GM20431 (cell line): ENCODE data around the gene BOLL.
"Not testable (repeated sequence)": the region's sequence is repeated elsewhere in the genome, so short reads cannot be mapped to it uniquely, and the experiment has no call there.

Source experiments
- in situ Hi-C: fragments of 300-500 bp; cut with MseI, MboI; formaldehyde crosslinking; loops from one replicate; pipeline ENCODE4 v1.15.0; 2020; ENCODE audit warnings: low sequenced_read_pairs; ENCODE audit not compliant: unreplicated experiment

BOLL gene

GRCh38 chr2:197784956-197785941 is at the start of gene BOLL:
TSS of gene BOLL (minus strand) at chr2:197785319. CDS start at chr2:197781850, 3,469 bp downstream.
- in situ Hi-C loops, result no loop called here

GRCh38 chr2:197834771-197835170 is 49.7 kb upstream of the BOLL start:
- in situ Hi-C loops, result not testable (repeated sequence)

GRCh38 chr2:197828464-197829135 is 43.5 kb upstream of the BOLL start:
- in situ Hi-C loops, result no loop called here

- in situ Hi-C loops, result no loop called here
Observed at GRCh38 chr2:197827618-197828017, 42.5 kb upstream of the BOLL start.

GRCh38 chr2:197822333-197822732 is 37.2 kb upstream of the BOLL start:
- in situ Hi-C loops, result loop anchor here (25.0 kb wide), 1 partner anchor 465 kb away; no protein-coding TSS in a partner anchor

GRCh38 chr2:197821550-197822289 is 36.6 kb upstream of the BOLL start:
- in situ Hi-C loops, result loop anchor here (25.0 kb wide), 1 partner anchor 466 kb away; no protein-coding TSS in a partner anchor

GRCh38 chr2:197814526-197814925 is 29.4 kb upstream of the BOLL start:
- in situ Hi-C loops, result loop anchor here (25.0 kb wide), 1 partner anchor 473 kb away; no protein-coding TSS in a partner anchor

- in situ Hi-C loops, result loop anchor here (25.0 kb wide), 1 partner anchor 474 kb away; no protein-coding TSS in a partner anchor
Observed at GRCh38 chr2:197813093-197813787, 28.1 kb upstream of the BOLL start.

- in situ Hi-C loops, result loop anchor here (25.0 kb wide), 1 partner anchor 477 kb away; no protein-coding TSS in a partner anchor
Observed at GRCh38 chr2:197810491-197810890, 25.4 kb upstream of the BOLL start.

GRCh38 chr2:197810016-197810415 is 24.9 kb upstream of the BOLL start:
- in situ Hi-C loops, result loop anchor here (25.0 kb wide), 1 partner anchor 477 kb away; no protein-coding TSS in a partner anchor

- in situ Hi-C loops, result loop anchor here (10.0 to 25.0 kb wide), 2 partner anchors 316 to 478 kb away; no protein-coding TSS in a partner anchor
Observed at GRCh38 chr2:197809064-197809463, 23.9 kb upstream of the BOLL start.

GRCh38 chr2:197805715-197806633 is 20.9 kb upstream of the BOLL start:
- in situ Hi-C loops, result loop anchor here (10.0 to 25.0 kb wide), 2 partner anchors 319 to 481 kb away; no protein-coding TSS in a partner anchor

GRCh38 chr2:197804758-197805714 is 19.9 kb upstream of the BOLL start:
- in situ Hi-C loops, result loop anchor here (10.0 to 25.0 kb wide), 2 partner anchors 320 to 482 kb away; no protein-coding TSS in a partner anchor

GRCh38 chr2:197804049-197804757 is 19.1 kb upstream of the BOLL start, which contains the start of gene PLCL1:
TSS of gene PLCL1 (plus strand) at chr2:197804593.
- in situ Hi-C loops, result loop anchor here (10.0 to 25.0 kb wide), 2 partner anchors 321 to 483 kb away; no protein-coding TSS in a partner anchor

GRCh38 chr2:197803033-197803444 is 17.9 kb upstream of the BOLL start:
- in situ Hi-C loops, result loop anchor here (10.0 to 25.0 kb wide), 2 partner anchors 322 to 484 kb away; no protein-coding TSS in a partner anchor

GRCh38 chr2:197801033-197801432 is 15.9 kb upstream of the BOLL start:
- in situ Hi-C loops, result loop anchor here (10.0 to 25.0 kb wide), 2 partner anchors 324 to 486 kb away; no protein-coding TSS in a partner anchor
